GM11168 (cell line): ENCODE measurements around the gene DACT2.
"Not testable (repeated sequence)": the region's sequence is repeated elsewhere in the genome, so short reads cannot be mapped to it uniquely, and the experiment has no call there.

ENCODE experiments used
- in situ Hi-C: fragments of 300-500 bp; cut with MboI; formaldehyde crosslinking; loops from one replicate; pipeline ENCODE4 v1.12.0; 2022; ENCODE audit warnings: low sequenced_read_pairs; ENCODE audit not compliant: unreplicated experiment

Gene DACT2

GRCh38 chr6:168319279-168320111 is at the start of gene DACT2:
Gene DACT2 (minus strand): TSS chr6:168319777. CDS start chr6:168319633, 144 bp downstream.
- in situ Hi-C loops, result no loop called here

GRCh38 chr6:168368936-168369335 is 49.4 kb upstream of the DACT2 start:
- in situ Hi-C loops, result no loop called here

- in situ Hi-C loops, result no loop called here
Observed at GRCh38 chr6:168368066-168368820, 48.7 kb upstream of the DACT2 start.

- in situ Hi-C loops, result no loop called here
Observed at GRCh38 chr6:168367285-168367751, 47.7 kb upstream of the DACT2 start.

- in situ Hi-C loops, result no loop called here
Observed at GRCh38 chr6:168366473-168366872, 46.9 kb upstream of the DACT2 start.

GRCh38 chr6:168365422-168366165 is 46.0 kb upstream of the DACT2 start:
- in situ Hi-C loops, result no loop called here

- in situ Hi-C loops, result no loop called here
Observed at GRCh38 chr6:168364793-168365421, 45.3 kb upstream of the DACT2 start.

- in situ Hi-C loops, result no loop called here
Observed at GRCh38 chr6:168363811-168364792, 44.5 kb upstream of the DACT2 start.

- in situ Hi-C loops, result no loop called here
Observed at GRCh38 chr6:168363302-168363701, 43.7 kb upstream of the DACT2 start.

- in situ Hi-C loops, result no loop called here
Observed at GRCh38 chr6:168362276-168362990, 42.9 kb upstream of the DACT2 start.

GRCh38 chr6:168361766-168362165 is 42.2 kb upstream of the DACT2 start:
- in situ Hi-C loops, result no loop called here

GRCh38 chr6:168359794-168360193 is 40.2 kb upstream of the DACT2 start:
- in situ Hi-C loops, result no loop called here

GRCh38 chr6:168358842-168359420 is 39.4 kb upstream of the DACT2 start:
- in situ Hi-C loops, result no loop called here

GRCh38 chr6:168356872-168357271 is 37.3 kb upstream of the DACT2 start:
- in situ Hi-C loops, result not testable (repeated sequence)

GRCh38 chr6:168355716-168356522 is 36.3 kb upstream of the DACT2 start:
- in situ Hi-C loops, result no loop called here

GRCh38 chr6:168354338-168354737 is 34.8 kb upstream of the DACT2 start:
- in situ Hi-C loops, result no loop called here

- in situ Hi-C loops, result no loop called here
Observed at GRCh38 chr6:168353041-168353440, 33.5 kb upstream of the DACT2 start.
